ENCODE data around the gene BBS9. TPM values are rescaled to one million over a fixed set of nuclear protein-coding genes. Genes with fewer than 3 reads are reported as not detected.

Gene BBS9
- total RNA-seq, 2 donors from 2014 or later, result 9.3 to 10.9 TPM

DNA sequence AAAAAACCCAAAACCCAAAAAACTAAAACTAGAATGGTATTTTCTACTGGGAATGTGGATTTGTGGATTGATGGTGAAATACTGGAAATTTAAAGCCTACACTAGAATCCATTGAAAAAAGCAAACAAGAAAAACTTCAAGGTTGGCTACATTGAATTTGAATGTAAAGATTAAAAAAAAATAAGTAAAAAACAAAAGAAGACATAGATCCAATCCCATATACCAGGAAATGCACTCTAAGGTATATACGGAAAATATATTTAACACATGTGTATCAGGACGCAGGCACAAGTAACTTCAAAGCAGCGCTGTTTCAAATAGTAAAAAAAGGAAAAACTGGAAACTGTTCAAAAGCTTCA is 754 bp upstream of the BBS9 start:
- Histone ChIP-seq H3K9me3 (no peaks in the 10 kb centered on the region), H3K27ac (peak overlapping the region; percentile 79), H3K4me3 (peak overlapping the region; percentile 52), H3K27me3 (no peaks in the 10 kb centered on the region), H3K9ac (ENCODE audit: low read depth in 2 of 2, low read length in 2 of 2) (peak overlapping the region; percentile 68 to 84), H3K4me1 (no peaks in the 10 kb centered on the region), H3K36me3 (no peaks in the 10 kb centered on the region)
- TF ChIP-seq, protein P1, sequence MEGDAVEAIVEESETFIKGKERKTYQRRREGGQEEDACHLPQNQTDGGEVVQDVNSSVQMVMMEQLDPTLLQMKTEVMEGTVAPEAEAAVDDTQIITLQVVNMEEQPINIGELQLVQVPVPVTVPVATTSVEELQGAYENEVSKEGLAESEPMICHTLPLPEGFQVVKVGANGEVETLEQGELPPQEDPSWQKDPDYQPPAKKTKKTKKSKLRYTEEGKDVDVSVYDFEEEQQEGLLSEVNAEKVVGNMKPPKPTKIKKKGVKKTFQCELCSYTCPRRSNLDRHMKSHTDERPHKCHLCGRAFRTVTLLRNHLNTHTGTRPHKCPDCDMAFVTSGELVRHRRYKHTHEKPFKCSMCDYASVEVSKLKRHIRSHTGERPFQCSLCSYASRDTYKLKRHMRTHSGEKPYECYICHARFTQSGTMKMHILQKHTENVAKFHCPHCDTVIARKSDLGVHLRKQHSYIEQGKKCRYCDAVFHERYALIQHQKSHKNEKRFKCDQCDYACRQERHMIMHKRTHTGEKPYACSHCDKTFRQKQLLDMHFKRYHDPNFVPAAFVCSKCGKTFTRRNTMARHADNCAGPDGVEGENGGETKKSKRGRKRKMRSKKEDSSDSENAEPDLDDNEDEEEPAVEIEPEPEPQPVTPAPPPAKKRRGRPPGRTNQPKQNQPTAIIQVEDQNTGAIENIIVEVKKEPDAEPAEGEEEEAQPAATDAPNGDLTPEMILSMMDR (IDR thresholded peaks at IDR 0.05), result no peak
- no peak for DNase-seq
- intact Hi-C loops (cut with DNase I), result no loop called here

- Histone ChIP-seq H3K27ac (peak overlapping the region; percentile 79), H3K9ac (ENCODE audit: low read depth in 2 of 2, low read length in 2 of 2) (peak overlapping the region; percentile 68 to 84)
- intact Hi-C loops (cut with DNase I), result no loop called here
Observed at GRCh38 chr7:33129806-33130153, 416 bp downstream of the BBS9 start.

DNA sequence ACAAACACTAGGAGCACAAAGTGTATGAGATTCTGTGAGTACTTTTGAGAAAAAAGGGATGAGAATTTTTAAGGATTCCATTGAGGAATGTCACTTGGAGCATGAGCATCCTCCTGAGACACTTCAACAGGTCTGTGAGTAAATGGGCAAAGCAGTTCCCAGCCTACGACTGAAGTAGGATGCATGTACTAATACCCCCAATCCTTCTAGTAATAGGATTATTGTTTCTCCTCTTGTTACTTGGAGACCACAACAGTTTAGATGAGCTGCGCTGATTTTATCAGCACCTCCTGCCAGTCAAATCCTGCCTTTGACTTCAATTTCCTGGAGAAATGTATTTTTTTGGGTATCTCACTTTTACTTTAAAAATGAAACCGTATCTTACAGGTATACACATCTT is 820 bp downstream of the BBS9 start:
- no peaks in the 10 kb centered on the region for H3K4me1 ChIP-seq
- DNase-seq, result no peak
- no peak overlapping the region for H3K27ac ChIP-seq
- H3K36me3 ChIP-seq, result no peaks in the 10 kb centered on the region
- intact Hi-C loops (cut with DNase I), result no loop called here
- H3K4me3 ChIP-seq, result peak overlapping the region; percentile 52
- TF ChIP-seq, protein P1 (IDR thresholded peaks at IDR 0.05), result no peak
- peak overlapping the region in 1 of 2 donors; percentile 84 for H3K9ac ChIP-seq (ENCODE audit: low read depth in 2 of 2, low read length in 2 of 2)
- H3K27me3 ChIP-seq, result no peaks in the 10 kb centered on the region
- H3K9me3 ChIP-seq, result no peaks in the 10 kb centered on the region

More at GRCh38 chr7:33129806-33130153, 416 bp downstream of the BBS9 start:
- H3K4me3 ChIP-seq, result peak overlapping the region; percentile 52
- TF ChIP-seq, protein P1 (IDR thresholded peaks at IDR 0.05), result no peak
- no peaks in the 10 kb centered on the region for H3K27me3 ChIP-seq
- no peaks in the 10 kb centered on the region for H3K9me3 ChIP-seq
- no peaks in the 10 kb centered on the region for H3K36me3 ChIP-seq
- H3K4me1 ChIP-seq, result no peaks in the 10 kb centered on the region
- DNase-seq, result no peak

GRCh38 chr7:33137103-33137502 is 7.7 kb downstream of the BBS9 start:
- Histone ChIP-seq H3K9me3 (no peaks in the 10 kb centered on the region), H3K4me1 (no peaks in the 10 kb centered on the region), H3K9ac (ENCODE audit: low read depth in 2 of 2, low read length in 2 of 2) (no peak overlapping the region), H3K4me3 (no peak overlapping the region), H3K27ac (no peak overlapping the region), H3K27me3 (no peaks in the 10 kb centered on the region), H3K36me3 (no peaks in the 10 kb centered on the region)
- TF ChIP-seq, protein P1 (IDR thresholded peaks at IDR 0.05), result no peak
- DNase-seq, result no peak
- intact Hi-C loops (cut with DNase I), result no loop called here

- intact Hi-C loops (cut with DNase I), result no loop called here
- Histone ChIP-seq H3K9ac (ENCODE audit: low read depth in 2 of 2, low read length in 2 of 2) (no peak overlapping the region), H3K36me3 (no peaks in the 10 kb centered on the region)
Observed at GRCh38 chr7:33142585-33142984, 13.2 kb downstream of the BBS9 start.

More at GRCh38 chr7:33142585-33142984, 13.2 kb downstream of the BBS9 start:
- no peaks in the 10 kb centered on the region for H3K27me3 ChIP-seq
- no peak for DNase-seq
- TF ChIP-seq, protein P1 (IDR thresholded peaks at IDR 0.05), result no peak
- no peaks in the 10 kb centered on the region for H3K9me3 ChIP-seq
- no peak overlapping the region for H3K4me3 ChIP-seq
- no peak overlapping the region for H3K27ac ChIP-seq
- H3K4me1 ChIP-seq, result no peaks in the 10 kb centered on the region

All from colonic mucosa (tissue), 4 donors.